Measurements from ENCODE around the gene HAPSTR1. TPM values are rescaled to one million over a fixed set of nuclear protein-coding genes. Genes with fewer than 3 reads are reported as not detected.

The HAPSTR1 gene
- total RNA-seq, 1 experiment from 2014 or later: 59.6 TPM

DNA sequence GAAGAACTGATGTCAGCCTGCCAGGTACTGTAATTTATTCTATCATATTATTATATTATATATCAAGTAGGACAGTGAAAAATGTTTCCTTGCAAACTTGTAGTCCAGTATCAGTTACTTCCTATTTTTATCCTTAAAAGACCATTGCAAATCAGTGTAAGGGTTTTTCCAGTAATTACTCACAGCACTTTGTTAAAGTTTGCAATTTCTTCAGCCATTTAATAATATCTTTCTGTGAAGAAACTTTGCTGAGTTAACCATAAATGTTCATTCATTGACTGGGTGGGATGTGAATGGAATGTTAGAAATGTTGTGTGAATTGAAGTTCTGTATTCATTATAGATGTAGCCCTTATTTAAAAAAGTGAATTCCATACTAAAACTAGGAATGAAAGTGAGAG lies 26.7 kb downstream of the HAPSTR1 start:
- Mint-ChIP-seq H3K9me3 (ENCODE audit: low read depth, unreplicated experiment) (no peaks in the 10 kb centered on the region), H3K27ac (ENCODE audit: unreplicated experiment) (no peak overlapping the region), H3K4me1 (ENCODE audit: low read depth, unreplicated experiment) (peaks cover 33% of the 10 kb centered on the region), H3K36me3 (ENCODE audit: insufficient read depth, unreplicated experiment) (peaks cover 72% of the 10 kb centered on the region), H3K27me3 (ENCODE audit: unreplicated experiment) (no peaks in the 10 kb centered on the region), H3K4me3 (ENCODE audit: low read depth, unreplicated experiment) (no peak overlapping the region)
- intact Hi-C loops (cut with micrococcal nuclease; ENCODE audit: unreplicated experiment): loop anchor here (10.0 kb wide), 1 partner anchor 203 kb away; no protein-coding TSS in a partner anchor
- CTCF ChIA-PET: no interaction called here
- no TSS peak for BruUV-seq (replicated peaks)
- DNase-seq: no peak
- TF ChIP-seq, protein P1, sequence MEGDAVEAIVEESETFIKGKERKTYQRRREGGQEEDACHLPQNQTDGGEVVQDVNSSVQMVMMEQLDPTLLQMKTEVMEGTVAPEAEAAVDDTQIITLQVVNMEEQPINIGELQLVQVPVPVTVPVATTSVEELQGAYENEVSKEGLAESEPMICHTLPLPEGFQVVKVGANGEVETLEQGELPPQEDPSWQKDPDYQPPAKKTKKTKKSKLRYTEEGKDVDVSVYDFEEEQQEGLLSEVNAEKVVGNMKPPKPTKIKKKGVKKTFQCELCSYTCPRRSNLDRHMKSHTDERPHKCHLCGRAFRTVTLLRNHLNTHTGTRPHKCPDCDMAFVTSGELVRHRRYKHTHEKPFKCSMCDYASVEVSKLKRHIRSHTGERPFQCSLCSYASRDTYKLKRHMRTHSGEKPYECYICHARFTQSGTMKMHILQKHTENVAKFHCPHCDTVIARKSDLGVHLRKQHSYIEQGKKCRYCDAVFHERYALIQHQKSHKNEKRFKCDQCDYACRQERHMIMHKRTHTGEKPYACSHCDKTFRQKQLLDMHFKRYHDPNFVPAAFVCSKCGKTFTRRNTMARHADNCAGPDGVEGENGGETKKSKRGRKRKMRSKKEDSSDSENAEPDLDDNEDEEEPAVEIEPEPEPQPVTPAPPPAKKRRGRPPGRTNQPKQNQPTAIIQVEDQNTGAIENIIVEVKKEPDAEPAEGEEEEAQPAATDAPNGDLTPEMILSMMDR (IDR thresholded peaks at IDR 0.05; ENCODE audit: unreplicated experiment): no peak

DNA sequence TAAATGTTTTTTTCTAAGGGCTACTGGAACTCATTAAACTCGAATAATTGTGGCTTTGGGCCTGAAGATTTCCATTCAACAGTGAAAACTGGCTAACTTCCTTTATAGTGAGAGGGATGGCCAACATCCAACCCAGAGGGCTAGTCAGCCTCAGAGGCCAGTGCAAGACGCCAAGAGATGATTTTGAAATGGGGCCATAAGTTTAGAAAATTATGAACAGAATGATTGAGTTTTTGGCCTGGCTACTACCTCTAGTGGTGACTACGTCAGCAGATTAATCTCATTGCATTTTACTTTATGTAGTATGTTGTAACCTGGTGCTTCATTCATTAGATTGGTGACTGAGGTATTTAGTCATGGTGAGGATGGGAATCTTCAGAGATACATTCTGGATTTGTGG lies 28.4 kb downstream of the HAPSTR1 start:
- Mint-ChIP-seq H3K4me1 (ENCODE audit: low read depth, unreplicated experiment) (peaks cover 33% of the 10 kb centered on the region), H3K9me3 (ENCODE audit: low read depth, unreplicated experiment) (no peaks in the 10 kb centered on the region), H3K4me3 (ENCODE audit: low read depth, unreplicated experiment) (no peak overlapping the region), H3K36me3 (ENCODE audit: insufficient read depth, unreplicated experiment) (peaks cover 70% of the 10 kb centered on the region), H3K27ac (ENCODE audit: unreplicated experiment) (no peak overlapping the region), H3K27me3 (ENCODE audit: unreplicated experiment) (no peaks in the 10 kb centered on the region)
- DNase-seq: no peak
- TF ChIP-seq, protein P1 (IDR thresholded peaks at IDR 0.05; ENCODE audit: unreplicated experiment): no peak
- no TSS peak for BruUV-seq (replicated peaks)
- CTCF ChIA-PET: interaction anchor here (0.6 kb wide), 1 partner anchor 86 kb away, joined by 3 read pairs; no protein-coding TSS in a partner anchor
- intact Hi-C loops (cut with micrococcal nuclease; ENCODE audit: unreplicated experiment): loop anchor here (10.0 kb wide), 1 partner anchor 205 kb away; no protein-coding TSS in a partner anchor

DNA sequence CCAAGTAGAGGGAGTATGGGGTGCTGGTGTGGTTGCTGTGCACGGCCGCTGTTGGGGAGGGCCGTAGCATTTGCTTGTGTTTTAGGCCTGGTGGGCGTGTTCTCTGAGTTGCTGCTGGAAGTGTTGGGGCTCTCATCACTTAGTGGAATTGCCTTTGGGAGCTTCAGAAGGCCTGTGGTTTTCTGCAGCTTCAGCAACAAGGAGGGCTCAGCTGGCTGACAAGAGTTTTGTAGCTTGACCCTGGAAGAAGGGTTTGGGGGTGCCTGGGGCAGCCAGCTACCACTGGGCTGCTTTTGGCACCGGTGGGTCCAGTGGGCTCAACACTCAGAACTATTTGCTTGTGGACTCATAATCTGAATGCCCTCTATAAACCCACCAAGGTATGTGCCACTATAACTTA lies 30.9 kb downstream of the HAPSTR1 start:
- no peak overlapping the region for H3K27ac Mint-ChIP-seq (ENCODE audit: unreplicated experiment)
- H3K4me3 Mint-ChIP-seq (ENCODE audit: low read depth, unreplicated experiment): no peak overlapping the region
- peaks cover 61% of the 10 kb centered on the region for H3K36me3 Mint-ChIP-seq (ENCODE audit: insufficient read depth, unreplicated experiment)
- H3K9me3 Mint-ChIP-seq (ENCODE audit: low read depth, unreplicated experiment): no peaks in the 10 kb centered on the region
- intact Hi-C loops (cut with micrococcal nuclease; ENCODE audit: unreplicated experiment): no loop called here
- no TSS peak for BruUV-seq (replicated peaks)
- no peaks in the 10 kb centered on the region for H3K27me3 Mint-ChIP-seq (ENCODE audit: unreplicated experiment)
- DNase-seq: no peak
- H3K4me1 Mint-ChIP-seq (ENCODE audit: low read depth, unreplicated experiment): peaks cover 31% of the 10 kb centered on the region
- TF ChIP-seq, protein P1 (IDR thresholded peaks at IDR 0.05; ENCODE audit: unreplicated experiment): no peak
- CTCF ChIA-PET: no interaction called here

DNA sequence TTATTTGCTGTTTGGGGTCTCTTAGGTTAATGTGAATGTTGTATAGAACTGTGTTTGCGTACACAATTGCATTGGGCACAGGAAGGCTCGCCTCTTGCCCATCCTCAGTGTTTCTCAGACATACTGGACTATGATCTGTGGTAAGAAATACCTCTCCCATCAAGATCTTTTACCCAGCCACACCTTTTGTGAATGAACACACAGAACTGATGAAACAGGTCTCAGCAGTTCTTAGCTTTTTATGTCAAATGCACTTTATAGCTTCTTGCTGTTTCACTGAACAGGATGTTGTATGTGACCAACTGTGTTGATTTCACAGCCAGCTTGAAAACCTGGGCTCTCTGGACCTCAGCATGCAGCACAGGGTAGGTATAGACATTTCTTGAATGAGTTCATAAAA lies 31.5 kb downstream of the HAPSTR1 start:
- Mint-ChIP-seq H3K27ac (ENCODE audit: unreplicated experiment) (peak overlapping the region; percentile 73), H3K4me1 (ENCODE audit: low read depth, unreplicated experiment) (peaks cover 37% of the 10 kb centered on the region), H3K9me3 (ENCODE audit: low read depth, unreplicated experiment) (no peaks in the 10 kb centered on the region), H3K4me3 (ENCODE audit: low read depth, unreplicated experiment) (peak overlapping the region; percentile 62), H3K36me3 (ENCODE audit: insufficient read depth, unreplicated experiment) (peaks cover 64% of the 10 kb centered on the region), H3K27me3 (ENCODE audit: unreplicated experiment) (no peaks in the 10 kb centered on the region)
- DNase-seq: no peak
- intact Hi-C loops (cut with micrococcal nuclease; ENCODE audit: unreplicated experiment): no loop called here
- CTCF ChIA-PET: no interaction called here
- BruUV-seq (replicated peaks): no TSS peak
- TF ChIP-seq, protein P1 (IDR thresholded peaks at IDR 0.05; ENCODE audit: unreplicated experiment): no peak

Measured in Calu3 (cell line).